ENCODE data around the gene ELFN1.

- TF ChIP-seq POLR2A (IDR thresholded peaks at IDR 0.05): no peak
- TF ChIP-seq POLR2AphosphoS5 (IDR thresholded peaks at IDR 0.05): no peak
- no peak for TF ChIP-seq CTCF (IDR thresholded peaks at IDR 0.05)
These were observed 28.9 kb downstream of the ELFN1 start for GRCh38 chr7:1698951-1699350.
